HCT116 (cell line): Measurements from ENCODE around the gene SERGEF. TPM values are rescaled to one million over a fixed set of nuclear protein-coding genes. Genes with fewer than 3 reads are reported as not detected.

Experiments
- ATAC-seq: fragments of 200-7000 bp; cut with Tn5 transposase; 2 replicates; pipeline ENCODE4 v1.9.1; 2020; ENCODE audit warnings: mild to moderate bottlenecking, moderate library complexity
- BruUV-seq: library from RNA; stranded (reverse); fragments of 400-500 nt; replicated peaks from 2 replicates; lab custom pipeline; 2021; lab: Mats Ljungman, UMichigan
- CTCF ChIA-PET: fragments of 300-600 bp; sonication (Branson Sonifier 250); formaldehyde crosslinking; loops from one replicate; lab custom pipeline; 2021; ENCODE audit warnings: antibody characterized with exemption; lab: Charles Lee
- POLR2A ChIA-PET: fragments of 300-600, 350-600 bp; sonication (Branson Sonifier 250); formaldehyde crosslinking; loops from one replicate; lab custom pipeline; 2021; ENCODE audit warnings: antibody characterized with exemption; lab: Charles Lee
- RAD21 ChIA-PET, 2 experiments: fragments of 300-600 bp; sonication (Branson Sonifier 250); formaldehyde crosslinking; loops; one replicate each; lab custom pipeline; 2023; ENCODE audit warnings: low total read pairs in 2 of 2; ENCODE audit not compliant: uncharacterized antibody in 2 of 2, unreplicated experiment in 2 of 2, low non-redundant PET in 1 of 2; lab: Charles Lee
- DNase-seq: peaks from one replicate; pipeline ENCODE4 v3.0.0-alpha.2; 2010; ENCODE audit warnings: low read depth, low spot score
- H2AFZ ChIP-seq: fragments of 200-600 bp; shearing (Covaris generic), sonication (generic); 2 replicates; pipeline ENCODE4 v1.6.1; 2017; ENCODE audit warnings: low read depth, mixed run types, mixed read lengths, antibody characterized with exemption, low read length; ENCODE audit not compliant: poor library complexity, severe bottlenecking
- H3K27ac ChIP-seq: 2 replicates; pipeline ENCODE4 v1.5.1; 2012; ENCODE audit warnings: low read depth, low read length
- H3K27me3 ChIP-seq: fragments of 200-600 bp; sonication (generic); 2 replicates; pipeline ENCODE4 v1.6.1; 2016; ENCODE audit warnings: mixed run types, low read length, mixed read lengths; ENCODE audit not compliant: insufficient read depth
- H3K36me3 ChIP-seq, 2 experiments: fragments of 200-500 bp in 1 of 2; fragments of 200-600 bp in 1 of 2; sonication (Bioruptor generic) in 1 of 2; sonication (generic) in 1 of 2; 2 replicates each; pipeline versions ENCODE4 v1.5.1 to v1.6.1; 2014 to 2016; ENCODE audit warnings: low read length in 2 of 2, inconsistent platforms in 1 of 2, mixed read lengths in 1 of 2, mixed run types in 1 of 2; ENCODE audit not compliant: insufficient read depth in 2 of 2, control insufficient read depth in 1 of 2
- H3K4me1 ChIP-seq, 2 experiments: fragments of 200-600 bp in 1 of 2; sonication (generic) in 1 of 2; 2 replicates each; pipeline versions ENCODE4 v1.5.1 to v1.6.1; 2012 to 2017; ENCODE audit warnings: low read length in 2 of 2, inconsistent platforms in 1 of 2, mild to moderate bottlenecking in 1 of 2, mixed read lengths in 1 of 2, mixed run types in 1 of 2, moderate library complexity in 1 of 2; ENCODE audit not compliant: insufficient read depth in 2 of 2, control insufficient read depth in 1 of 2
- H3K4me2 ChIP-seq: fragments of 200-600 bp; sonication (generic); 2 replicates; pipeline ENCODE4 v1.6.1; 2017; ENCODE audit warnings: mixed run types, low read length, mixed read lengths
- H3K4me3 ChIP-seq, 2 experiments: fragments of 200-600 bp in 1 of 2; sonication (generic) in 1 of 2; replicated peaks in 1 of 2; 2 replicates each; pipeline ENCODE4 v1.5.1; 2011 to 2016; ENCODE audit warnings: low read length in 2 of 2, control low read depth in 1 of 2, low read depth in 1 of 2, mild to moderate bottlenecking in 1 of 2, mixed read lengths in 1 of 2, mixed run types in 1 of 2
- H3K79me2 ChIP-seq: fragments of 200-600 bp; sonication (generic); 2 replicates; pipeline ENCODE4 v1.6.1; 2017; ENCODE audit warnings: mild to moderate bottlenecking, mixed run types, low read length, moderate library complexity, mixed read lengths; ENCODE audit not compliant: insufficient read depth
- H3K9ac ChIP-seq: fragments of 200-600 bp; sonication (generic); 2 replicates; pipeline ENCODE4 v1.6.1; 2016; ENCODE audit warnings: low read length, mixed read lengths
- H3K9me2 ChIP-seq: fragments of 200-600 bp; sonication (generic), shearing (Covaris generic); 2 replicates; pipeline ENCODE4 v1.6.1; 2017; ENCODE audit warnings: mixed run types, mild to moderate bottlenecking, moderate library complexity; ENCODE audit not compliant: insufficient read depth
- H3K9me3 ChIP-seq, 2 experiments: fragments of 200-500 bp in 1 of 2; fragments of 200-600 bp in 1 of 2; sonication (Bioruptor generic) in 1 of 2; sonication (generic) in 1 of 2; 2 replicates each; pipeline ENCODE4 v1.6.1; 2014 to 2017; ENCODE audit warnings: low read length in 2 of 2, mixed read lengths in 2 of 2, inconsistent platforms in 1 of 2, low read depth in 1 of 2, mild to moderate bottlenecking in 1 of 2, mixed run types in 1 of 2, moderate library complexity in 1 of 2; ENCODE audit not compliant: control insufficient read depth in 1 of 2, insufficient read depth in 1 of 2
- H4K20me1 ChIP-seq: fragments of 200-600 bp; sonication (generic), shearing (Covaris generic); 2 replicates; pipeline ENCODE4 v1.6.1; 2017; ENCODE audit warnings: mixed run types, mild to moderate bottlenecking, moderate library complexity; ENCODE audit not compliant: insufficient read depth
- CBX3 ChIP-seq: IDR thresholded peaks from 2 replicates; pipeline ENCODE4 v1.6.1; 2012; ENCODE audit warnings: low read depth
- CEBPB ChIP-seq: IDR thresholded peaks from 2 replicates; pipeline ENCODE4 v1.6.1; 2012; ENCODE audit warnings: low read depth
- EGR1 ChIP-seq: IDR thresholded peaks from 2 replicates; pipeline ENCODE4 v1.6.1; 2012; ENCODE audit warnings: low read depth
- ELF1 ChIP-seq: IDR thresholded peaks from 2 replicates; pipeline ENCODE4 v1.6.1; 2012; ENCODE audit warnings: low read depth, borderline replicate concordance
- EZH2 ChIP-seq: fragments of 200-600 bp; sonication (generic); IDR thresholded peaks from 2 replicates; pipeline ENCODE4 v1.6.1; 2017; ENCODE audit warnings: antibody characterized with exemption, mixed run types
- EZH2phosphoT487 ChIP-seq: fragments of 200-600 bp; IDR thresholded peaks from 2 replicates; pipeline ENCODE4 v1.6.1; 2018; ENCODE audit warnings: antibody characterized with exemption, borderline replicate concordance
- FOSL1 ChIP-seq: IDR thresholded peaks from 2 replicates; pipeline ENCODE4 v1.6.1; 2012; ENCODE audit warnings: low read depth
- JUND ChIP-seq: IDR thresholded peaks from 2 replicates; pipeline ENCODE4 v1.6.1; 2012
- POLR2A ChIP-seq: IDR thresholded peaks from 2 replicates; pipeline ENCODE4 v1.7.0; 2011; ENCODE audit warnings: borderline replicate concordance; ENCODE audit not compliant: insufficient read depth, insufficient read length; ENCODE audit errors: extremely low read depth
- POLR2AphosphoS5 ChIP-seq: IDR thresholded peaks from 2 replicates; pipeline ENCODE4 v1.6.1; 2011; ENCODE audit warnings: mild to moderate bottlenecking, low read depth, low read length, moderate library complexity
- RAD21 ChIP-seq: IDR thresholded peaks from 2 replicates; pipeline ENCODE4 v1.6.1; 2012; ENCODE audit warnings: low read depth, mild to moderate bottlenecking
- SIN3A ChIP-seq: IDR thresholded peaks from 2 replicates; pipeline ENCODE4 v1.6.1; 2012; ENCODE audit warnings: low read depth
- SRF ChIP-seq: IDR thresholded peaks from 2 replicates; pipeline ENCODE4 v1.6.1; 2012; ENCODE audit warnings: low read depth
- ZFX ChIP-seq: fragments of 450-650 bp; IDR thresholded peaks from 2 replicates; pipeline ENCODE4 v1.6.1; 2017
- ZNF274 ChIP-seq: fragments of 200-500 bp; sonication (Bioruptor generic); IDR thresholded peaks from 2 replicates; pipeline ENCODE4 v1.6.1; 2014; ENCODE audit warnings: mild to moderate bottlenecking, low read depth, low read length, inconsistent platforms
- intact Hi-C: fragments of 100-400 bp; cut with micrococcal nuclease; formaldehyde crosslinking; loops from 2 replicates; pipeline ENCODE4 v1.10.0; 2022
- total RNA-seq: library from RNA; stranded (reverse); gene quantifications from one replicate; pipeline ENCODE4 v1.2.1, GENCODE V29; 2021; ENCODE audit not compliant: unreplicated experiment
- TF ChIP-seq, protein P1 (sequence below): IDR thresholded peaks from 2 replicates; pipeline ENCODE4 v1.6.1; 2012
- TF ChIP-seq, protein P2 (sequence below), 3 experiments: fragments of 200-600 bp in 1 of 3; sonication (generic) in 1 of 3; IDR thresholded peaks in 2 of 3; conservative IDR thresholded peaks in 1 of 3; 2 replicates each; pipeline ENCODE4 v1.5.1; 2012 to 2017; ENCODE audit warnings: low read depth in 2 of 3, low read length in 2 of 3, antibody characterized with exemption in 1 of 3, borderline replicate concordance in 1 of 3, control low read depth in 1 of 3, mild to moderate bottlenecking in 1 of 3, mixed read lengths in 1 of 3, mixed run types in 1 of 3, moderate library complexity in 1 of 3; ENCODE audit not compliant: insufficient read depth in 1 of 3
- TF ChIP-seq, protein P3 (sequence below): IDR thresholded peaks from 2 replicates; pipeline ENCODE4 v1.6.1; 2011; ENCODE audit warnings: mild to moderate bottlenecking, low read length, moderate library complexity; ENCODE audit not compliant: insufficient replicate concordance; ENCODE audit errors: extremely low read depth
- TF ChIP-seq, protein P4 (sequence below): IDR thresholded peaks from 2 replicates; pipeline ENCODE4 v1.6.1; 2012; ENCODE audit warnings: low read depth
- TF ChIP-seq, protein P5 (sequence below): IDR thresholded peaks from 2 replicates; pipeline ENCODE4 v1.6.1; 2012

SERGEF gene
- total RNA-seq, 1 experiment from 2014 or later: 32.8 TPM

DNA sequence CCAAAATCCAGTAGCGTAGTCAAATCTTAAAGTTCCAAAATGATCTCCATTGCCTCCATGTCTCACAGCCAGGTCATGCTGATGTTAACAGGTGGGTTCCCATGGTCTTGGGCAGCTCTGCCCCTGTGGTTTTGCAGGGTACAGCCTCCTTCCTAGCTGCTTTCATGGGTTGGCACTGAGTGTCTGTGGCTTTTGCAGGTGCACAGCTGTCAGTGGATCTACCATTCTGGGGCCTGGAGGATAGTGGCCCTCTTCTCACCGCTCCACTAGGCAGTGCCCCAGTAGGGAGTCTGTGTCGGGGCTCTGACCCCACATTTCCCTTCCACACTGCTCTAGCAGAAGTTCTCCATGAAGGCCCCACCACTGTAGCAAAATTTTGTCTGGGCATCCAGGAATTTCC lies 145.5 kb downstream of the SERGEF start:
- Histone ChIP-seq H3K27me3 (no peaks in the 10 kb centered on the region), H3K4me2 (no peak overlapping the region), H3K9me2 (no peaks in the 10 kb centered on the region), H3K9me3 (no peaks in the 10 kb centered on the region), H3K36me3 (no peaks in the 10 kb centered on the region), H4K20me1 (no peaks in the 10 kb centered on the region), H3K4me1 (no peaks in the 10 kb centered on the region), H3K27ac (no peak overlapping the region), H3K9ac (no peak overlapping the region), H2AFZ (no peak overlapping the region), H3K79me2 (no peaks in the 10 kb centered on the region), H3K4me3 (no peak overlapping the region)
- ATAC-seq (no peak), DNase-seq (no peak)
- CTCF ChIA-PET: no interaction called here
- no TSS peak for BruUV-seq
- RAD21 ChIA-PET: no interaction called here
- TF ChIP-seq, protein P1, sequence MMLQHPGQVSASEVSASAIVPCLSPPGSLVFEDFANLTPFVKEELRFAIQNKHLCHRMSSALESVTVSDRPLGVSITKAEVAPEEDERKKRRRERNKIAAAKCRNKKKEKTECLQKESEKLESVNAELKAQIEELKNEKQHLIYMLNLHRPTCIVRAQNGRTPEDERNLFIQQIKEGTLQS: no peak
- TF ChIP-seq SRF (no peak), ELF1 (no peak), FOSL1 (no peak), EZH2 (no peak), CBX3 (no peak), POLR2AphosphoS5 (no peak), ZFX (no peak), RAD21 (no peak), SIN3A (no peak), JUND (no peak), EGR1 (no peak), CEBPB (no peak), EZH2phosphoT487 (no peak), POLR2A (no peak), ZNF274 (no peak)
- TF ChIP-seq, protein P2, sequence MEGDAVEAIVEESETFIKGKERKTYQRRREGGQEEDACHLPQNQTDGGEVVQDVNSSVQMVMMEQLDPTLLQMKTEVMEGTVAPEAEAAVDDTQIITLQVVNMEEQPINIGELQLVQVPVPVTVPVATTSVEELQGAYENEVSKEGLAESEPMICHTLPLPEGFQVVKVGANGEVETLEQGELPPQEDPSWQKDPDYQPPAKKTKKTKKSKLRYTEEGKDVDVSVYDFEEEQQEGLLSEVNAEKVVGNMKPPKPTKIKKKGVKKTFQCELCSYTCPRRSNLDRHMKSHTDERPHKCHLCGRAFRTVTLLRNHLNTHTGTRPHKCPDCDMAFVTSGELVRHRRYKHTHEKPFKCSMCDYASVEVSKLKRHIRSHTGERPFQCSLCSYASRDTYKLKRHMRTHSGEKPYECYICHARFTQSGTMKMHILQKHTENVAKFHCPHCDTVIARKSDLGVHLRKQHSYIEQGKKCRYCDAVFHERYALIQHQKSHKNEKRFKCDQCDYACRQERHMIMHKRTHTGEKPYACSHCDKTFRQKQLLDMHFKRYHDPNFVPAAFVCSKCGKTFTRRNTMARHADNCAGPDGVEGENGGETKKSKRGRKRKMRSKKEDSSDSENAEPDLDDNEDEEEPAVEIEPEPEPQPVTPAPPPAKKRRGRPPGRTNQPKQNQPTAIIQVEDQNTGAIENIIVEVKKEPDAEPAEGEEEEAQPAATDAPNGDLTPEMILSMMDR (IDR thresholded peaks at IDR 0.05 in 2 of 3, conservative IDR thresholded peaks at IDR 0.05 in 1 of 3; ENCODE audit: borderline replicate concordance in 1 of 3, insufficient read depth in 1 of 3, low read depth in 2 of 3, low read length in 2 of 3): no peak
- TF ChIP-seq, protein P3, sequence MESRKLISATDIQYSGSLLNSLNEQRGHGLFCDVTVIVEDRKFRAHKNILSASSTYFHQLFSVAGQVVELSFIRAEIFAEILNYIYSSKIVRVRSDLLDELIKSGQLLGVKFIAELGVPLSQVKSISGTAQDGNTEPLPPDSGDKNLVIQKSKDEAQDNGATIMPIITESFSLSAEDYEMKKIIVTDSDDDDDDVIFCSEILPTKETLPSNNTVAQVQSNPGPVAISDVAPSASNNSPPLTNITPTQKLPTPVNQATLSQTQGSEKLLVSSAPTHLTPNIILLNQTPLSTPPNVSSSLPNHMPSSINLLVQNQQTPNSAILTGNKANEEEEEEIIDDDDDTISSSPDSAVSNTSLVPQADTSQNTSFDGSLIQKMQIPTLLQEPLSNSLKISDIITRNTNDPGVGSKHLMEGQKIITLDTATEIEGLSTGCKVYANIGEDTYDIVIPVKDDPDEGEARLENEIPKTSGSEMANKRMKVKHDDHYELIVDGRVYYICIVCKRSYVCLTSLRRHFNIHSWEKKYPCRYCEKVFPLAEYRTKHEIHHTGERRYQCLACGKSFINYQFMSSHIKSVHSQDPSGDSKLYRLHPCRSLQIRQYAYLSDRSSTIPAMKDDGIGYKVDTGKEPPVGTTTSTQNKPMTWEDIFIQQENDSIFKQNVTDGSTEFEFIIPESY: no peak
- TF ChIP-seq, protein P4, sequence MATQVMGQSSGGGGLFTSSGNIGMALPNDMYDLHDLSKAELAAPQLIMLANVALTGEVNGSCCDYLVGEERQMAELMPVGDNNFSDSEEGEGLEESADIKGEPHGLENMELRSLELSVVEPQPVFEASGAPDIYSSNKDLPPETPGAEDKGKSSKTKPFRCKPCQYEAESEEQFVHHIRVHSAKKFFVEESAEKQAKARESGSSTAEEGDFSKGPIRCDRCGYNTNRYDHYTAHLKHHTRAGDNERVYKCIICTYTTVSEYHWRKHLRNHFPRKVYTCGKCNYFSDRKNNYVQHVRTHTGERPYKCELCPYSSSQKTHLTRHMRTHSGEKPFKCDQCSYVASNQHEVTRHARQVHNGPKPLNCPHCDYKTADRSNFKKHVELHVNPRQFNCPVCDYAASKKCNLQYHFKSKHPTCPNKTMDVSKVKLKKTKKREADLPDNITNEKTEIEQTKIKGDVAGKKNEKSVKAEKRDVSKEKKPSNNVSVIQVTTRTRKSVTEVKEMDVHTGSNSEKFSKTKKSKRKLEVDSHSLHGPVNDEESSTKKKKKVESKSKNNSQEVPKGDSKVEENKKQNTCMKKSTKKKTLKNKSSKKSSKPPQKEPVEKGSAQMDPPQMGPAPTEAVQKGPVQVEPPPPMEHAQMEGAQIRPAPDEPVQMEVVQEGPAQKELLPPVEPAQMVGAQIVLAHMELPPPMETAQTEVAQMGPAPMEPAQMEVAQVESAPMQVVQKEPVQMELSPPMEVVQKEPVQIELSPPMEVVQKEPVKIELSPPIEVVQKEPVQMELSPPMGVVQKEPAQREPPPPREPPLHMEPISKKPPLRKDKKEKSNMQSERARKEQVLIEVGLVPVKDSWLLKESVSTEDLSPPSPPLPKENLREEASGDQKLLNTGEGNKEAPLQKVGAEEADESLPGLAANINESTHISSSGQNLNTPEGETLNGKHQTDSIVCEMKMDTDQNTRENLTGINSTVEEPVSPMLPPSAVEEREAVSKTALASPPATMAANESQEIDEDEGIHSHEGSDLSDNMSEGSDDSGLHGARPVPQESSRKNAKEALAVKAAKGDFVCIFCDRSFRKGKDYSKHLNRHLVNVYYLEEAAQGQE: no peak
- TF ChIP-seq, protein P5, sequence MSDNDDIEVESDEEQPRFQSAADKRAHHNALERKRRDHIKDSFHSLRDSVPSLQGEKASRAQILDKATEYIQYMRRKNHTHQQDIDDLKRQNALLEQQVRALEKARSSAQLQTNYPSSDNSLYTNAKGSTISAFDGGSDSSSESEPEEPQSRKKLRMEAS: no peak
- intact Hi-C loops: no loop called here
- POLR2A ChIA-PET: no interaction called here
